HepG2 (cell line): ENCODE data around the gene PHACTR3. TPM values are rescaled to one million over a fixed set of nuclear protein-coding genes. Genes with fewer than 3 reads are reported as not detected.
A peak's percentile ranks its signal among the peaks of the same experiment; 100 is the strongest.

Experiments
- ATAC-seq: fragments of 200-7000 bp; cut with Tn5 transposase; 3 replicates; pipeline ENCODE4 v1.9.1; 2020; ENCODE audit warnings: mild to moderate bottlenecking, moderate library complexity
- BruUV-seq: library from RNA; stranded (reverse); fragments of 400-500 nt; replicated peaks from 2 replicates; lab custom pipeline; 2021; lab: Mats Ljungman, UMichigan
- CTCF ChIA-PET: fragments of 300-600 bp; formaldehyde crosslinking; extraction: SDS; loops from one replicate; lab custom pipeline; 2021; ENCODE audit warnings: low total read pairs, inconsistent platforms, low intra/inter-chr PET ratio; lab: Yijun Ruan, JAX
- POLR2A ChIA-PET: fragments of 350-600 bp; sonication (Branson Sonifier 250); formaldehyde crosslinking; loops from one replicate; lab custom pipeline; 2020; ENCODE audit warnings: antibody characterized with exemption, inconsistent platforms; lab: Yijun Ruan, JAX
- DNase-seq: peaks from one replicate; pipeline ENCODE4 v3.0.0-alpha.2; 2015; ENCODE audit warnings: low spot score
- FAIRE-seq: peaks from 3 replicates; lab custom pipeline; 2011; peaks lifted over from hg19 to GRCh38; lab: Jason Lieb, UNC
- H2AFZ ChIP-seq: one replicate; pipeline ENCODE4 v1.6.1; 2011; ENCODE audit warnings: low read length, inconsistent platforms
- H3K27ac ChIP-seq: fragments of 300-600 bp; 3 replicates; pipeline ENCODE4 v1.8.0; 2011; ENCODE audit warnings: mixed run types, mild to moderate bottlenecking, mixed read lengths, low read length, inconsistent platforms; ENCODE audit not compliant: insufficient read depth; ENCODE audit errors: extremely low read length
- H3K27me3 ChIP-seq, 2 experiments: fragments of 200-600 bp in 1 of 2; 2 replicates in 1 of 2; 3 replicates in 1 of 2; pipeline versions ENCODE4 v1.6.0 to v1.8.0; 2011; ENCODE audit warnings: low read length in 2 of 2, mild to moderate bottlenecking in 2 of 2, moderate library complexity in 2 of 2, inconsistent platforms in 1 of 2; ENCODE audit not compliant: insufficient read depth in 2 of 2, control insufficient read depth in 1 of 2
- H3K36me3 ChIP-seq, 2 experiments: fragments of 200-600 bp in 1 of 2; replicated peaks in 1 of 2; 2 replicates in 1 of 2; 3 replicates in 1 of 2; pipeline versions ENCODE4 v1.5.1 to v1.8.0; 2011; ENCODE audit warnings: low read length in 2 of 2, inconsistent platforms in 1 of 2; ENCODE audit not compliant: insufficient read depth in 2 of 2, control insufficient read depth in 1 of 2
- H3K4me1 ChIP-seq: 2 replicates; pipeline ENCODE4 v1.5.1; 2012; ENCODE audit warnings: low read length, inconsistent platforms; ENCODE audit not compliant: insufficient read depth
- H3K4me2 ChIP-seq: 2 replicates; pipeline ENCODE4 v1.6.0; 2011; ENCODE audit warnings: low read depth, low read length, inconsistent platforms
- H3K4me3 ChIP-seq, 3 experiments: fragments of 200-600 bp in 1 of 3; sonication (generic), shearing (Covaris generic) in 1 of 3; replicated peaks in 1 of 3; 2 replicates each; pipeline ENCODE4 v1.5.1; 2011 to 2016; ENCODE audit warnings: low read length in 3 of 3, inconsistent platforms in 2 of 3, low read depth in 2 of 3, mild to moderate bottlenecking in 2 of 3, control low read depth in 1 of 3, mixed read lengths in 1 of 3; ENCODE audit not compliant: insufficient read depth in 1 of 3
- H3K79me2 ChIP-seq: one replicate; pipeline ENCODE4 v1.6.1; 2011; ENCODE audit warnings: low read length, inconsistent platforms; ENCODE audit not compliant: insufficient read depth
- H3K9ac ChIP-seq: 2 replicates; pipeline ENCODE4 v1.6.0; 2011; ENCODE audit warnings: mild to moderate bottlenecking, low read depth, low read length, inconsistent platforms; ENCODE audit not compliant: insufficient read depth
- H3K9me3 ChIP-seq: 2 replicates; pipeline ENCODE4 v1.5.1; 2012; ENCODE audit warnings: mild to moderate bottlenecking, low read length
- H4K20me1 ChIP-seq: 2 replicates; pipeline ENCODE4 v1.6.0; 2011; ENCODE audit warnings: inconsistent platforms, mild to moderate bottlenecking, low read length, moderate library complexity; ENCODE audit not compliant: insufficient read depth
- EZH2 ChIP-seq: conservative IDR thresholded peaks from 2 replicates; pipeline ENCODE4 v1.6.1; 2012; ENCODE audit warnings: mild to moderate bottlenecking, low read depth, low read length, moderate library complexity
- HIC2 ChIP-seq: sonication (generic); formaldehyde crosslinking; IDR thresholded peaks from 2 replicates; pipeline ENCODE4 v1.9.0; 2022; ENCODE audit warnings: low read depth, missing genetic modification reagents
- MAFK ChIP-seq, 2 experiments: IDR thresholded peaks in 1 of 2; conservative IDR thresholded peaks in 1 of 2; 2 replicates each; pipeline ENCODE4 v1.6.1; 2011; ENCODE audit warnings: improper control_type of control experiment in 2 of 2, low read length in 2 of 2
- MEIS2 ChIP-seq: sonication (generic); formaldehyde crosslinking; IDR thresholded peaks from 2 replicates; pipeline ENCODE4 v1.9.0; 2021; ENCODE audit warnings: mild to moderate bottlenecking, missing genetic modification reagents
- NRL ChIP-seq: sonication (generic); formaldehyde crosslinking; IDR thresholded peaks from 2 replicates; pipeline ENCODE4 v1.5.0; 2020; ENCODE audit warnings: missing genetic modification reagents, mild to moderate bottlenecking, moderate library complexity, borderline replicate concordance
- REL ChIP-seq: sonication (generic); formaldehyde crosslinking; conservative IDR thresholded peaks from 2 replicates; pipeline ENCODE4 v1.8.0; 2022; ENCODE audit warnings: mild to moderate bottlenecking, missing genetic modification reagents, moderate library complexity
- RFXANK ChIP-seq: IDR thresholded peaks from 2 replicates; pipeline ENCODE4 v1.6.1; 2016
- SMAD1 ChIP-seq: sonication (generic); formaldehyde crosslinking; IDR thresholded peaks from 2 replicates; pipeline ENCODE4 v1.4.0; 2020; ENCODE audit warnings: missing genetic modification reagents, low read depth, mild to moderate bottlenecking, borderline replicate concordance
- SMARCE1 ChIP-seq: fragments of 450-650 bp; IDR thresholded peaks from 2 replicates; pipeline ENCODE4 v1.6.1; 2017; ENCODE audit warnings: borderline replicate concordance
- SP1 ChIP-seq, 2 experiments: fragments of 450-650 bp in 1 of 2; sonication (generic) in 1 of 2; formaldehyde crosslinking in 1 of 2; IDR thresholded peaks; 2 replicates each; pipeline versions ENCODE4 v1.4.0 to v1.6.1; 2016 to 2020; ENCODE audit warnings: missing genetic modification reagents in 1 of 2
- ZBTB25 ChIP-seq: IDR thresholded peaks from 2 replicates; pipeline ENCODE4 v1.6.1; 2018; ENCODE audit warnings: missing genetic modification reagents
- ZNF263 ChIP-seq: sonication (generic); formaldehyde crosslinking; IDR thresholded peaks from 2 replicates; pipeline ENCODE4 v1.4.0; 2020; ENCODE audit warnings: missing genetic modification reagents
- ZNF430 ChIP-seq: sonication (generic); formaldehyde crosslinking; IDR thresholded peaks from 2 replicates; pipeline ENCODE4 v1.9.0; 2021; ENCODE audit warnings: mild to moderate bottlenecking, missing genetic modification reagents
- ZNF543 ChIP-seq: sonication (generic); formaldehyde crosslinking; IDR thresholded peaks from 2 replicates; pipeline ENCODE4 v1.4.0; 2020; ENCODE audit warnings: mild to moderate bottlenecking, missing genetic modification reagents
- ZNF549 ChIP-seq: sonication (generic); formaldehyde crosslinking; IDR thresholded peaks from 2 replicates; pipeline ENCODE4 v1.5.0; 2020; ENCODE audit warnings: missing genetic modification reagents
- ZNF660 ChIP-seq: sonication (generic); formaldehyde crosslinking; IDR thresholded peaks from 2 replicates; pipeline ENCODE4 v1.5.1; 2020; ENCODE audit warnings: mild to moderate bottlenecking, low read depth, missing genetic modification reagents, borderline replicate concordance
- ZNF790 ChIP-seq: sonication (generic); formaldehyde crosslinking; IDR thresholded peaks from 2 replicates; pipeline ENCODE4 v1.8.0; 2022; ENCODE audit warnings: missing genetic modification reagents, mild to moderate bottlenecking, borderline replicate concordance
- ZNF792 ChIP-seq: IDR thresholded peaks from 2 replicates; pipeline ENCODE4 v1.6.1; 2016
- WGBS: methylation state at CpG from one replicate; pipeline ENCODE4 v1.1.6; 2017; ENCODE audit warnings: low lambda C conversion rate; 5-methylcytosine and 5-hydroxymethylcytosine counted together
- in situ Hi-C: cut with HindIII; loops from 2 replicates; pipeline ENCODE4 v1.10.0; 2017; ENCODE audit warnings: low pct_unique_long_range_greater_than_20kb; ENCODE audit not compliant: extremely low pct_ligation_motif_present
- intact Hi-C: fragments of 100-400 bp; cut with micrococcal nuclease; formaldehyde crosslinking; loops from one replicate; pipeline ENCODE4 v1.10.0; 2022; ENCODE audit not compliant: unreplicated experiment
- polyA plus RNA-seq, 8 experiments: library from polyadenylated mRNA; depleted of rRNA in 3 of 8; stranded (reverse) in 7 of 8; unstranded in 1 of 8; fragments of >200 nt; fragmentation: Illumina TruSeq in 4 of 8; extraction: Trizol in 4 of 8; gene quantifications; 2 replicates each; pipeline versions ENCODE4 v1.2.1 to v1.2.3, GENCODE V29; 2011 to 2016; ENCODE audit warnings: low read depth in 4 of 8, missing spikeins in 1 of 8, mixed read lengths in 1 of 8; ENCODE audit not compliant: insufficient read depth in 1 of 8
- total RNA-seq, 5 experiments: library from RNA; depleted of rRNA; stranded (reverse); fragments of >200 nt; fragmentation: Illumina TruSeq; extraction: Trizol; gene quantifications; 2 replicates each; pipeline ENCODE4 v1.2.3, GENCODE V29; 2016; ENCODE audit warnings: low read depth in 1 of 5

Gene PHACTR3
- total and polyA plus RNA-seq, 2 of the 13 experiments (the other 11 are each of a cell fraction or from before 2014, with no cell fraction given), result not detected

GRCh38 chr20:59776626-59777330, 172.4 kb downstream of the PHACTR3 start:
- ATAC-seq, result no peak
- WGBS, result 2% methylated on average over 12 of the region's 13 CpGs

GRCh38 chr20:59777331-59777725, 173.0 kb downstream of the PHACTR3 start:
- Histone ChIP-seq H3K36me3 (no peaks in the 10 kb centered on the region), H3K9me3 (no peaks in the 10 kb centered on the region), H3K4me2 (no peak overlapping the region), H3K27ac (no peak overlapping the region), H2AFZ (no peak overlapping the region), H3K9ac (no peak overlapping the region), H3K27me3 (peaks cover 3 to 24% of the 10 kb centered on the region in 2 experiments; a peak in 2 of 5 replicates), H3K4me3 (no peak overlapping the region), H3K4me1 (no peaks in the 10 kb centered on the region), H4K20me1 (no peaks in the 10 kb centered on the region; the same call in 1 of the 2 replicates), H3K79me2 (no peaks in the 10 kb centered on the region)
- no peak for ATAC-seq
- BruUV-seq, result no TSS peak
- no peak for FAIRE-seq
- in situ Hi-C loops, result no loop called here
- TF ChIP-seq ZNF543 (CRISPR knock-in tag) (no peak), REL (CRISPR knock-in tag) (no peak), SP1 (IDR thresholded peaks at IDR 0.05) (no peak), SP1 (CRISPR knock-in tag; IDR thresholded peaks at IDR 0.05) (no peak), SMARCE1 (no peak), NRL (CRISPR knock-in tag) (no peak), ZBTB25 (CRISPR knock-in tag) (no peak), ZNF792 (CRISPR knock-in tag) (no peak), HIC2 (CRISPR knock-in tag) (no peak), MAFK (conservative IDR thresholded peaks at IDR 0.05 in 1 of 2, IDR thresholded peaks at IDR 0.05 in 1 of 2; ENCODE audit: low read length in 2 of 2) (no peak), SMAD1 (CRISPR knock-in tag) (no peak), ZNF660 (CRISPR knock-in tag) (no peak), ZNF549 (CRISPR knock-in tag) (no peak)
- ChIA-PET CTCF (no interaction called here), POLR2A (no interaction called here)
- WGBS, result 1% methylated on average over 3 of the region's 3 CpGs
- intact Hi-C loops, result no loop called here
- DNase-seq, result no peak

More at GRCh38 chr20:59776626-59777330, 172.4 kb downstream of the PHACTR3 start:
- FAIRE-seq (no peak), DNase-seq (no peak)
- Histone ChIP-seq H3K4me2 (no peak overlapping the region), H3K36me3 (no peaks in the 10 kb centered on the region), H4K20me1 (no peaks in the 10 kb centered on the region; the same call in 1 of the 2 replicates), H3K9ac (no peak overlapping the region), H2AFZ (no peak overlapping the region), H3K9me3 (no peaks in the 10 kb centered on the region), H3K27me3 (peaks cover 3 to 27% of the 10 kb centered on the region in 2 experiments; a peak in 2 of 5 replicates), H3K4me3 (no peak overlapping the region), H3K4me1 (no peaks in the 10 kb centered on the region), H3K79me2 (no peaks in the 10 kb centered on the region), H3K27ac (no peak overlapping the region)
- no TSS peak for BruUV-seq
- 0 out of 2 replicates have a peak, but pooled peaks have one; percentile 28 for TF ChIP-seq ZNF263 (CRISPR knock-in tag)
- no peak for TF ChIP-seq RFXANK (CRISPR knock-in tag)
- no peak for TF ChIP-seq EZH2
- TF ChIP-seq MEIS2 (CRISPR knock-in tag), result no peak
- TF ChIP-seq ZNF790 (CRISPR knock-in tag), result no peak
- no peak for TF ChIP-seq ZNF430
- in situ Hi-C loops (no loop called here), intact Hi-C loops (no loop called here)
- ChIA-PET POLR2A (no interaction called here), CTCF (no interaction called here)
